Measurements from ENCODE around the gene ADAM33. TPM values are rescaled to one million over a fixed set of nuclear protein-coding genes. Genes with fewer than 3 reads are reported as not detected.
A peak's percentile ranks its signal among the peaks of the same experiment; 100 is the strongest.

The ADAM33 gene
- polyA plus RNA-seq, 1 experiment = 16.3 TPM

- peak; percentile 82 for DNase-seq (ENCODE audit: low read depth, low spot score)
- Histone ChIP-seq H3K27me3 (ENCODE audit: control insufficient read depth, insufficient read depth, low read length) (no peaks in the 10 kb centered on the region), H3K9me3 (ENCODE audit: control insufficient read depth, insufficient read depth, low read length) (peaks cover 7% of the 10 kb centered on the region; the same call in 1 of the 2 replicates), H3K27ac (ENCODE audit: low read depth, low read length) (peak overlapping the region; percentile 69), H3K4me3 (ENCODE audit: low read depth, low read length) (no peak overlapping the region)
- ChIA-PET POLR2A (interaction anchor here (0.9 to 1.4 kb wide), 4 partner anchors 10 to 109 kb away, joined by 3 to 6 read pairs (median 3); partner anchors contain the start of genes ADISSP and CDC25B), CTCF (interaction anchor here (1.0 to 2.3 kb wide), 4 partner anchors 9 to 132 kb away, joined by 3 to 16 read pairs (median 12); no protein-coding TSS in a partner anchor)
- TF ChIP-seq CTCF (IDR thresholded peaks at IDR 0.05; ENCODE audit: low read depth, low read length) = peak; percentile 33
Measured at GRCh38 chr20:3686867-3687321, 5.1 kb upstream of the ADAM33 start.

GRCh38 chr20:3686421-3686820 is 4.6 kb upstream of the ADAM33 start:
- ChIA-PET POLR2A (interaction anchor here (1.1 to 1.4 kb wide), 3 partner anchors 10 to 110 kb away, joined by 3 to 6 read pairs (median 3); partner anchors contain the start of genes ADISSP and CDC25B), CTCF (interaction anchor here (1.1 to 2.3 kb wide), 3 partner anchors 21 to 133 kb away, joined by 9 to 16 read pairs (median 15); no protein-coding TSS in a partner anchor)
- no peak overlapping the region for H3K4me3 ChIP-seq (ENCODE audit: low read depth, low read length)
- H3K27ac ChIP-seq (ENCODE audit: low read depth, low read length) = peak overlapping the region; percentile 32
- DNase-seq (ENCODE audit: low read depth, low spot score) = no peak
- TF ChIP-seq CTCF (IDR thresholded peaks at IDR 0.05; ENCODE audit: low read depth, low read length) = no peak
- H3K27me3 ChIP-seq (ENCODE audit: control insufficient read depth, insufficient read depth, low read length) = no peaks in the 10 kb centered on the region
- peaks cover 7% of the 10 kb centered on the region; the same call in 1 of the 2 replicates for H3K9me3 ChIP-seq (ENCODE audit: control insufficient read depth, insufficient read depth, low read length)

- CTCF ChIA-PET = interaction anchor here (0.6 to 1.6 kb wide), 4 partner anchors 9 to 170 kb away, joined by 3 to 8 read pairs (median 5); no protein-coding TSS in a partner anchor
- H3K4me3 ChIP-seq (ENCODE audit: low read depth, low read length) = no peak overlapping the region
- POLR2A ChIA-PET = interaction anchor here (0.6 kb wide), 1 partner anchor 19 kb away, joined by 3 read pairs; no protein-coding TSS in a partner anchor
- peak overlapping the region; percentile 21 for H3K27ac ChIP-seq (ENCODE audit: low read depth, low read length)
- TF ChIP-seq CTCF (IDR thresholded peaks at IDR 0.05; ENCODE audit: low read depth, low read length) = no peak
- no peak for DNase-seq (ENCODE audit: low read depth, low spot score)
- no peaks in the 10 kb centered on the region for H3K27me3 ChIP-seq (ENCODE audit: control insufficient read depth, insufficient read depth, low read length)
- H3K9me3 ChIP-seq (ENCODE audit: control insufficient read depth, insufficient read depth, low read length) = peaks cover 6% of the 10 kb centered on the region; the same call in 1 of the 2 replicates
Measured at GRCh38 chr20:3685341-3685740, 3.5 kb upstream of the ADAM33 start.

GRCh38 chr20:3681352-3681930 is 369 bp downstream of the ADAM33 start:
- DNase-seq (ENCODE audit: low read depth, low spot score) = no peak
- Histone ChIP-seq H3K27ac (ENCODE audit: low read depth, low read length) (peak overlapping the region; percentile 11), H3K9me3 (ENCODE audit: control insufficient read depth, insufficient read depth, low read length) (no peaks in the 10 kb centered on the region; the same call in 1 of the 2 replicates), H3K4me3 (ENCODE audit: low read depth, low read length) (peak overlapping the region; percentile 70), H3K27me3 (ENCODE audit: control insufficient read depth, insufficient read depth, low read length) (no peaks in the 10 kb centered on the region)
- ChIA-PET POLR2A (interaction anchor here (1.1 to 2.3 kb wide), 3 partner anchors 30 to 127 kb away, joined by 3 to 10 read pairs (median 4); partner anchors contain the start of gene ADISSP), CTCF (interaction anchor here (0.6 to 1.9 kb wide), 3 partner anchors 28 to 39 kb away, joined by 3 to 6 read pairs (median 3); no protein-coding TSS in a partner anchor)
- TF ChIP-seq CTCF (IDR thresholded peaks at IDR 0.05; ENCODE audit: low read depth, low read length) = no peak
